NCI-H345 (cell line): ENCODE results near the gene PFKL.

Experiments
- DNase-seq: peaks from one replicate; lab custom pipeline; 2025; lab: John Stamatoyannopoulos, UW

PFKL gene

GRCh38 chr21:44299458-44300261 is at the start of gene PFKL:
Gene PFKL (plus strand): TSS chr21:44300053. CDS start chr21:44300106, 53 bp downstream.
- DNase-seq: peak; percentile 68

GRCh38 chr21:44253832-44254710 is 45.8 kb upstream of the PFKL start:
- no peak for DNase-seq

- no peak for DNase-seq
Measured at GRCh38 chr21:44255511-44255981, 44.3 kb upstream of the PFKL start.

GRCh38 chr21:44258056-44258725 is 41.7 kb upstream of the PFKL start:
- no peak for DNase-seq

GRCh38 chr21:44259082-44259705 is 40.7 kb upstream of the PFKL start:
- DNase-seq: no peak

GRCh38 chr21:44260066-44260465 is 39.8 kb upstream of the PFKL start:
- DNase-seq: no peak

GRCh38 chr21:44260791-44261631 is 38.8 kb upstream of the PFKL start:
- no peak for DNase-seq

GRCh38 chr21:44261675-44262295 is 38.1 kb upstream of the PFKL start, which contains the start of gene DNMT3L:
Gene DNMT3L (minus strand): TSS chr21:44261897. CDS start chr21:44261259, 638 bp downstream.
- DNase-seq: no peak

- no peak for DNase-seq
Measured at GRCh38 chr21:44262338-44263056, 37.4 kb upstream of the PFKL start.

GRCh38 chr21:44263221-44263760 is 36.6 kb upstream of the PFKL start:
- no peak for DNase-seq

- DNase-seq: no peak
Measured at GRCh38 chr21:44263768-44264167, 36.1 kb upstream of the PFKL start.

GRCh38 chr21:44265734-44266270 is 34.1 kb upstream of the PFKL start:
- DNase-seq: no peak

- no peak for DNase-seq
Measured at GRCh38 chr21:44267655-44268142, 32.2 kb upstream of the PFKL start.

- DNase-seq: no peak
Measured at GRCh38 chr21:44269090-44269489, 30.8 kb upstream of the PFKL start.

GRCh38 chr21:44271558-44272283 is 28.1 kb upstream of the PFKL start:
- DNase-seq: no peak

- no peak for DNase-seq
Measured at GRCh38 chr21:44272284-44272858, 27.5 kb upstream of the PFKL start.

- DNase-seq: no peak
Measured at GRCh38 chr21:44273046-44273445, 26.8 kb upstream of the PFKL start.

- DNase-seq: no peak
Measured at GRCh38 chr21:44275041-44275440, 24.8 kb upstream of the PFKL start.
